ENCODE measurements around the gene NADK2. TPM values are rescaled to one million over a fixed set of nuclear protein-coding genes. Genes with fewer than 3 reads are reported as not detected.
"Not testable (repeated sequence)": the region's sequence is repeated elsewhere in the genome, so short reads cannot be mapped to it uniquely, and the experiment has no call there.

Gene NADK2
- 10 to 100 TPM; 35.7 to 53.5 (median 38.9) TPM for total RNA-seq
- polyA plus RNA-seq, result 10 to 100 TPM in 1 of 2 donors, 1 to 10 TPM in 1; 9.8 to 15.4 TPM
- long read RNA-seq, donor 1, transcript NADK2-202 (12 exons, 2,243 nt), result major isoform, 18 of 49 reads
- long read RNA-seq, donor 1, partial matches to known transcripts, result 2 of 49 reads
- long read RNA-seq, donor 1, other reads (novel, unspliced or antisense), result 27 of 49 reads
- long read RNA-seq, donor 2, transcript NADK2-202 (12 exons, 2,243 nt), result major isoform, 12 of 51 reads
- long read RNA-seq, donor 2, partial matches to known transcripts, result 3 of 51 reads
- long read RNA-seq, donor 2, other reads (novel, unspliced or antisense), result 36 of 51 reads
- long read RNA-seq, donor 3, partial matches to known transcripts, result 9 of 44 reads
- long read RNA-seq, donor 3, other reads (novel, unspliced or antisense), result 30 of 44 reads

- 0% methylated on average over 95 to 100 of the region's 100 CpGs for WGBS, 2 donors
- peak within 1 kb of the TSS; percentile 87 to 98 (median 97) for H3K27ac ChIP-seq
- intact Hi-C loops (cut with DNase I), result loop anchor here in 4 of 10 donors (1.0 to 10.0 kb wide), 6 partner anchors 61 to 453 kb away; partner anchors contain the start of genes RANBP3L (in 3 of the 4), SKP2 (in 3 of the 4) and LMBRD2 (in 2 of the 4)
These were observed at the start of gene NADK2 for GRCh38 chr5:36241631-36242533. Gene NADK2 (minus strand): TSS chr5:36241925. CDS start chr5:36241798, 127 bp downstream.

DNA sequence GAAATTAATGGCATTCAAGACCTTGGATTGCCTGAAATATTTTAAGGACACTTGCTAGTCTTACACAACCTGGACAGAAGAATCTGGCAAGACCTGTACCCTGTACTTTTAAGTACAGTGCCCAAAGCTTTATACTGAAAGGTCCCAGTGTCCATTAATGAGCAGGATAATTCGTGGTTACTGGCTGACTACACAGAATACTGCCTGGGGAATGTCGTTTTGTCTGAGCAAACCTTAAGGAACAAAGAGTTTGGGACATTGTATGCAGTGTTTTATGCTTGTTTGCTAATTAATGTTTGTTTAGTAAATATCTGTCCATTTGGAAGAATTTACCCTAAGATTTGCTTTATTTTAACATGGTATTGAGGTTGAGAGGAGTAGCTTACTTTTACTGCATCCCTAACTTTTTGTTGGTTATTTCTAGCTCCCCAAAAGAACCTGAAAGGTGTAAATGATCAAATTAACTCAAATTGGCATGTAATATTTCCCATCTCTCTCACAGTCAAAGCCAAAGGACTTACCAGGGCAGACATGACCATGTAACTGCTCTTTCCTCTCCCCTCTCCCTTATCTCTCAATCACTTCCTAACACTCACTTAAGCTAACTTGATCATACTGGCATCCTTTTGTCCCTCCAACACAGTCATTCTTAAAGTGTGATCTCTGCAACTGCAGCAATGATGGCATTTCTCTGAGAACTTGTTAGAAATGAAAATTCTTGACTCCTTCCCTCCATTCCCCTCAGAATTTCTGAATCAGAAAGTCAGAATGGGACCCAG lies 44.3 kb upstream of the NADK2 start:
- DNase-seq (no peak), ATAC-seq (no peak)
- TF ChIP-seq, protein P1, sequence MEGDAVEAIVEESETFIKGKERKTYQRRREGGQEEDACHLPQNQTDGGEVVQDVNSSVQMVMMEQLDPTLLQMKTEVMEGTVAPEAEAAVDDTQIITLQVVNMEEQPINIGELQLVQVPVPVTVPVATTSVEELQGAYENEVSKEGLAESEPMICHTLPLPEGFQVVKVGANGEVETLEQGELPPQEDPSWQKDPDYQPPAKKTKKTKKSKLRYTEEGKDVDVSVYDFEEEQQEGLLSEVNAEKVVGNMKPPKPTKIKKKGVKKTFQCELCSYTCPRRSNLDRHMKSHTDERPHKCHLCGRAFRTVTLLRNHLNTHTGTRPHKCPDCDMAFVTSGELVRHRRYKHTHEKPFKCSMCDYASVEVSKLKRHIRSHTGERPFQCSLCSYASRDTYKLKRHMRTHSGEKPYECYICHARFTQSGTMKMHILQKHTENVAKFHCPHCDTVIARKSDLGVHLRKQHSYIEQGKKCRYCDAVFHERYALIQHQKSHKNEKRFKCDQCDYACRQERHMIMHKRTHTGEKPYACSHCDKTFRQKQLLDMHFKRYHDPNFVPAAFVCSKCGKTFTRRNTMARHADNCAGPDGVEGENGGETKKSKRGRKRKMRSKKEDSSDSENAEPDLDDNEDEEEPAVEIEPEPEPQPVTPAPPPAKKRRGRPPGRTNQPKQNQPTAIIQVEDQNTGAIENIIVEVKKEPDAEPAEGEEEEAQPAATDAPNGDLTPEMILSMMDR (IDR thresholded peaks at IDR 0.05), result no peak
- 61 to 66% methylated on average over 2 of the region's 2 CpGs for WGBS, 2 donors
- H3K4me1 ChIP-seq, result no peaks in the 10 kb centered on the region
- H3K4me3 ChIP-seq, result no peak overlapping the region
- H3K27me3 ChIP-seq, result no peaks in the 10 kb centered on the region
- intact Hi-C loops (cut with DNase I), result no loop called here
- no peak overlapping the region for H3K27ac ChIP-seq
- peaks cover 0 to 5% (median 0%) of the 10 kb centered on the region in 11 donors for H3K9me3 ChIP-seq
- no peaks in the 10 kb centered on the region for H3K36me3 ChIP-seq

More at GRCh38 chr5:36241631-36242533, at the start of gene NADK2:
- Histone ChIP-seq H3K4me3 (peak within 1 kb of the TSS; percentile 63 to 96 (median 90)), H3K9me3 (no peaks in the 10 kb centered on the region), H3K36me3 (no peaks in the 10 kb centered on the region), H3K27me3 (no peaks in the 10 kb centered on the region), H3K4me1 (peaks cover 0 to 48% (median 36%) of the 10 kb centered on the region in 9 donors)
- TF ChIP-seq, protein P1 (IDR thresholded peaks at IDR 0.05), result peak; percentile 45 to 89 (median 75)
- ATAC-seq, result peak; percentile 92 to 97 (median 95)
- peak; percentile 95 to 97 for DNase-seq

- H3K27ac ChIP-seq; intact Hi-C loops (cut with DNase I); H3K27me3 ChIP-seq; H3K9me3 ChIP-seq; H3K36me3 ChIP-seq; ATAC-seq; H3K4me3 ChIP-seq; DNase-seq: not testable (repeated sequence)
- H3K4me1 ChIP-seq, result peaks cover 0 to 11% (median 0%) of the 10 kb centered on the region in 9 donors
- 83 to 91% methylated on average over 3 of the region's 3 CpGs for WGBS, 2 donors
These were observed 42.0 kb upstream of the NADK2 start for GRCh38 chr5:36283775-36284174.

DNA sequence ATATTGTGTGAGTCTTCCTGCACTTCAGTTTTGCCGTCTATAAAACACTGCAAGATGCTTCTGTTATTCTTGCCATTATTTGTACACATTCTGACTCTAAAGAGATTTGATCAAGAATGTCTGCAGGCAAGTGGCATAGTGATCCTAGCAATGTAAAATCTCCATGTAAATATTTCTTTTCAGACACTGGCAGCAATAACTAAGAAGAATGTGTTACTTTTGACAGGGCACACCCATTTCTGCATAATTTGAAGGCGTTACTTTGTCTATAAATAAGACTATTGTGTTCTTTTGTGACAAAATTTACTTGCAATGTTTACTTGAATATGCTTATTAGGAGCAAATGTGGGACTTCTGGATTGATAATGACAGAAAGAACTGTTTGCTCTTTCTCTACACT lies 39.9 kb upstream of the NADK2 start:
- ATAC-seq (no peak), DNase-seq (no peak)
- 86 to 95% methylated on average over 2 of the region's 2 CpGs for WGBS, 2 donors
- Histone ChIP-seq H3K9me3 (no peaks in the 10 kb centered on the region), H3K27ac (no peak overlapping the region), H3K27me3 (no peaks in the 10 kb centered on the region), H3K4me1 (peaks cover 0 to 16% (median 2%) of the 10 kb centered on the region in 9 donors), H3K36me3 (no peaks in the 10 kb centered on the region), H3K4me3 (no peak overlapping the region)
- TF ChIP-seq, protein P1 (IDR thresholded peaks at IDR 0.05), result no peak
- intact Hi-C loops (cut with DNase I), result no loop called here

Data from heart right ventricle (tissue), 16 donors.